Endometrial microvascular endothelial cells (primary cell): ENCODE measurements around the gene PTTG1IP. TPM values are rescaled to one million over a fixed set of nuclear protein-coding genes. Genes with fewer than 3 reads are reported as not detected.

Source experiments
- in situ Hi-C: cut with HindIII; loops from 2 replicates; pipeline ENCODE4 v1.10.0; 2017; ENCODE audit warnings: low sequenced_read_pairs, low pct_unique_long_range_greater_than_20kb; ENCODE audit errors: inconsistent ontology term
- total RNA-seq: library from RNA; depleted of rRNA; stranded (reverse); fragments of >200 nt; gene quantifications from one replicate; pipeline ENCODE4 v1.2.3, GENCODE V29; 2015; ENCODE audit errors: inconsistent ontology term

PTTG1IP gene
- total RNA-seq, 1 donor from 2014 or later = 494 TPM

- in situ Hi-C loops = no loop called here
Observed at GRCh38 chr21:44817506-44817880, 56.0 kb downstream of the PTTG1IP start.

- in situ Hi-C loops = no loop called here
Observed at GRCh38 chr21:44816761-44817505, 56.6 kb downstream of the PTTG1IP start.

- in situ Hi-C loops = no loop called here
Observed at GRCh38 chr21:44815852-44816628, 57.5 kb downstream of the PTTG1IP start.

GRCh38 chr21:44815225-44815624 is 58.3 kb downstream of the PTTG1IP start:
- in situ Hi-C loops = no loop called here

GRCh38 chr21:44814498-44815023 is 58.9 kb downstream of the PTTG1IP start:
- in situ Hi-C loops = no loop called here

GRCh38 chr21:44813727-44814126 is 59.8 kb downstream of the PTTG1IP start:
- in situ Hi-C loops = no loop called here

- in situ Hi-C loops = no loop called here
Observed at GRCh38 chr21:44813149-44813548, 60.3 kb downstream of the PTTG1IP start.

GRCh38 chr21:44812640-44813039 is 60.9 kb downstream of the PTTG1IP start:
- in situ Hi-C loops = no loop called here

GRCh38 chr21:44810779-44811178 is 62.7 kb downstream of the PTTG1IP start:
- in situ Hi-C loops = no loop called here

- in situ Hi-C loops = no loop called here
Observed at GRCh38 chr21:44805859-44806258, 67.6 kb downstream of the PTTG1IP start.

- in situ Hi-C loops = no loop called here
Observed at GRCh38 chr21:44805226-44805625, 68.3 kb downstream of the PTTG1IP start.

GRCh38 chr21:44804762-44805161 is 68.7 kb downstream of the PTTG1IP start:
- in situ Hi-C loops = no loop called here

GRCh38 chr21:44803651-44804050 is 69.8 kb downstream of the PTTG1IP start:
- in situ Hi-C loops = no loop called here

GRCh38 chr21:44802396-44803153 is 70.9 kb downstream of the PTTG1IP start:
- in situ Hi-C loops = no loop called here

GRCh38 chr21:44801468-44802395 is 71.8 kb downstream of the PTTG1IP start, which contains the start of gene UBE2G2:
Gene UBE2G2, minus strand, starts transcription at chr21:44801820. Its CDS starts 72 bp downstream, at chr21:44801748.
- in situ Hi-C loops = no loop called here

GRCh38 chr21:44800971-44801467 is 72.5 kb downstream of the PTTG1IP start:
- in situ Hi-C loops = no loop called here

- in situ Hi-C loops = no loop called here
Observed at GRCh38 chr21:44800103-44800502, 73.4 kb downstream of the PTTG1IP start.

- in situ Hi-C loops = no loop called here
Observed at GRCh38 chr21:44799646-44800045, 73.8 kb downstream of the PTTG1IP start.
